GM13976 (cell line): ENCODE data around the gene FLAD1.
"Not testable (repeated sequence)": the region's sequence is repeated elsewhere in the genome, so short reads cannot be mapped to it uniquely, and the experiment has no call there.

Experiments used
- DNase-seq: peaks from one replicate; pipeline ENCODE4 v3.0.0; 2012; ENCODE audit warnings: low spot score
- CTCF ChIP-seq: IDR thresholded peaks from 2 replicates; pipeline ENCODE4 v1.5.1; 2012; ENCODE audit warnings: borderline replicate concordance, mild to moderate bottlenecking; ENCODE audit not compliant: insufficient read depth; ENCODE audit errors: extremely low read depth, missing control alignments, control extremely low read depth
- in situ Hi-C: fragments of 300-500 bp; cut with MboI; formaldehyde crosslinking; loops from one replicate; pipeline ENCODE4 v1.12.0; 2022; ENCODE audit warnings: low sequenced_read_pairs, mixed read lengths, inconsistent platforms; ENCODE audit not compliant: unreplicated experiment

FLAD1 gene

DNA sequence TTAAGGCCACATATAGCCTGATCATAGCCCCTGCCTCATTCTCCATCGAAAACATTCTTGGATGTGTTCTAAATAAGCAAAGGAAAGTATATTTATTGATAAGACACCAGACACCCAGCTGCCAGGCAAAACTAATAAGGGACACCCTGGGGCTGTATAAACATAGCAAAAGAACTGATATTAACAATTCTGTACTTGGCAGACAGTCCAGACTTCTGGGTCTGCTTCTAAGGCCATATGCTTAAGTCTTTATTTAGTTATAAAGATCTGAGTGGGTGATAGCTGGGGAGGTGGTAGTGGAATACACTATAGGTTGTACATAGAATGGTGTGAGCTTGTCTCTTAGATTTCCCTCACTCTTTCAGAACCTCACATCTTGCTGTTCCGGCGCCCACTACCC, 4.8 kb upstream of the FLAD1 start:
- no peak for TF ChIP-seq CTCF
- in situ Hi-C loops = no loop called here
- DNase-seq = no peak

GRCh38 chr1:154982341-154982740, 803 bp upstream of the FLAD1 start:
- TF ChIP-seq CTCF = no peak
- in situ Hi-C loops = no loop called here
- DNase-seq = no peak

DNA sequence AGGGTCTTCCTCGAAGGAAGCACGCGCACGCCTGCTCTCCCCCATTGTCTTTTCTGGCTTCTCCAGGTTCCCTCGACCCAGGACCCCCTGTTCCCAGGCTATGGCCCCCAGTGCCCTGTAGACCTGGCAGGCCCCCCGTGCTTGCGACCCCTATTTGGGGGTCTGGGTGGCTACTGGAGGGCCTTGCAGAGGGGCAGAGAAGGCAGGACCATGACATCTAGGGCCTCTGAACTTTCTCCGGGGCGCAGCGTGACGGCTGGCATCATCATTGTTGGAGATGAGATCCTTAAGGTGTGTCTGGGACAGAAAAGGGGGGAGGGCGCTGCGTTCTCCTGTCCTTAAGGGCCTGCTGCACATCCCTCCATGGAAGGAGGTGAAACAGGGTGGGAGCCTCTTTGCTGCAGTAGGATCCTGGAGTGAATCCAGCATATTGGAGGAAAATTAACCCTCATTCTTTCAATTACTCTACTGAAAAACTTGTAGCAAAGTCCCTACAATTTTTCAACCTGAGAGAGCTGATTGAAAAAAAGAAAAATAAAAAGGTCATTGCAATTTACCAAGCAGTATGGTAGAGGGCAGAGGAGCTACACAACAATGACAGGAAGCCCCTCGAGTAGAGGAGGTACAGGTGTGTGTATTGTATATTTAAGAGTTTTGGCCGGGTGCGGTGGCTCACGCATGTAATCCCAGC, 777 bp downstream of the FLAD1 start:
- DNase-seq = no peak
- no peak for TF ChIP-seq CTCF
- in situ Hi-C loops = no loop called here

DNA sequence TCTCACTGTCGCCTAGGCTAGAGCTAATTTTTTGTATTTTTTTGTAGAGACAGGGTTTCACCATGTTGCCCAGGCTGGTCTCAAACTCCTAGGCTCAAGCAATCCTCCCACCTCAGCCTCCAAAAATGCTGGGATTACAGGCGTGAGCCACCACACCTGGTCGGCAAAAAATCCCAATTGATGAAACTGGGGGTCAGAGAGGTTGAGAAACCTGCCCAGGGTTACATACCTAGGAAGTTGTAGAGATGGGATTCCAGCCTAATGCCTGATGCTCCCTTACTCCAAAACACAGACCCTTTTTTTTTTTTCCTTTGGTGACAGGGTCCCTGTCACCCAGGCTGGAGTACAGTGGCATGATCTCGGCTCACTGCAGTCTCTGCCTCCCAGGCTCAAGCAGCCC, 3.6 kb downstream of the FLAD1 start:
- in situ Hi-C loops = not testable (repeated sequence)

DNA sequence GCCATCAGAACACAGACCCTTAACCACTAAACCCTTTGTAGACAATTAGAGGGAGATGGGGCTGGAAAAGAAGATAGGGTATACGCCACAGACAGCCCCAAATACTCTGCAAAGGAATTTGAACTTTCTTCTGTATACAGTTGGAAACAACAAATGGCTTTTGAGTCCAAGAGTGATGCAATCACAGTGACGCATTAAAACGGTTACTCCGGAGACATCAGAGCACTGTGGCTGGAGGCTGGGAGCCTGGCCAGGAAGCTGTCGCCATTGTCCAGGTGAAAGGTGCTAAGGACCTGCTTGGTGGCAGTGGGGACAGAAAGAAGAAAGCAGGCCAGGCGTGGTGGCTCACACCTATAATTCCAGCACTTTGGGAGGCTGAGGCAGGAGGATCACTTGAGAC, 4.2 kb downstream of the FLAD1 start:
- no peak for TF ChIP-seq CTCF
- DNase-seq = no peak
- in situ Hi-C loops = no loop called here

More for the DNA sequence above, 3.6 kb downstream of the FLAD1 start:
- not testable (repeated sequence) for DNase-seq

DNA sequence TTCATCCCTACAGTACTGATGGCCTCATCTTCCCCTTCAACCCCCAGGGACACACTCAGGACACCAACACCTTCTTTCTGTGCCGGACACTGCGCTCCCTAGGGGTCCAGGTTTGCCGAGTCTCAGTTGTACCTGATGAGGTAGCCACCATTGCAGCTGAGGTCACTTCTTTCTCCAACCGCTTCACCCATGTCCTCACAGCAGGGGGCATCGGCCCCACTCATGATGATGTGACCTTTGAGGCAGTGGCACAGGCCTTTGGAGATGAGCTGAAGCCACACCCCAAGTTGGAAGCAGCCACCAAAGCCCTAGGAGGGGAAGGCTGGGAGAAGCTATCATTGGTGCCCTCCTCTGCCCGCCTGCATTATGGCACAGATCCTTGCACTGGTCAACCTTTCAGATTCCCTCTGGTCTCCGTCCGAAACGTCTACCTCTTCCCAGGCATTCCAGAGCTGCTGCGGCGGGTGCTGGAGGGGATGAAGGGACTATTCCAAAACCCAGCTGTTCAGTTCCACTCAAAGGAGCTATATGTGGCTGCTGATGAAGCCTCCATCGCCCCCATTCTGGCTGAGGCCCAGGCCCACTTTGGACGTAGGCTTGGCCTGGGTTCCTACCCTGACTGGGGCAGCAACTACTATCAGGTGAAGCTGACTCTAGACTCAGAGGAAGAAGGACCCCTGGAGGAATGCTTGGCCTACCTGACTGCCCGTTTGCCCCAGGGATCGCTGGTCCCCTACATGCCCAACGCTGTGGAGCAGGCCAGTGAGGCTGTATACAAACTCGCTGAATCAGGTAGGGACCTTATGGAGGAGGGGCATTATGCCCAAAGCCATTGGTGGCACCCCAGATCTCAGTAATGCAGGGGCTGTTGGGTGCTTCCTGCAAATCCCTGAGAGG, 5.2 kb downstream of the FLAD1 start:
- in situ Hi-C loops = no loop called here
- TF ChIP-seq CTCF = no peak
- no peak for DNase-seq
